ENCODE results near the gene RANBP3L.
"Not testable (repeated sequence)": the region's sequence is repeated elsewhere in the genome, so short reads cannot be mapped to it uniquely, and the experiment has no call there.

The RANBP3L gene, protein sequence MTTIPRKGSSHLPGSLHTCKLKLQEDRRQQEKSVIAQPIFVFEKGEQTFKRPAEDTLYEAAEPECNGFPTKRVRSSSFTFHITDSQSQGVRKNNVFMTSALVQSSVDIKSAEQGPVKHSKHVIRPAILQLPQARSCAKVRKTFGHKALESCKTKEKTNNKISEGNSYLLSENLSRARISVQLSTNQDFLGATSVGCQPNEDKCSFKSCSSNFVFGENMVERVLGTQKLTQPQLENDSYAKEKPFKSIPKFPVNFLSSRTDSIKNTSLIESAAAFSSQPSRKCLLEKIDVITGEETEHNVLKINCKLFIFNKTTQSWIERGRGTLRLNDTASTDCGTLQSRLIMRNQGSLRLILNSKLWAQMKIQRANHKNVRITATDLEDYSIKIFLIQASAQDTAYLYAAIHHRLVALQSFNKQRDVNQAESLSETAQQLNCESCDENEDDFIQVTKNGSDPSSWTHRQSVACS

GRCh38 chr5:36301858-36302603 lies at the start of gene RANBP3L:
RANBP3L (minus strand) TSS chr5:36301902; CDS start chr5:36301416, 486 bp downstream.
- DNase-seq (ENCODE audit: low read depth in 2 of 2): no peak

DNA sequence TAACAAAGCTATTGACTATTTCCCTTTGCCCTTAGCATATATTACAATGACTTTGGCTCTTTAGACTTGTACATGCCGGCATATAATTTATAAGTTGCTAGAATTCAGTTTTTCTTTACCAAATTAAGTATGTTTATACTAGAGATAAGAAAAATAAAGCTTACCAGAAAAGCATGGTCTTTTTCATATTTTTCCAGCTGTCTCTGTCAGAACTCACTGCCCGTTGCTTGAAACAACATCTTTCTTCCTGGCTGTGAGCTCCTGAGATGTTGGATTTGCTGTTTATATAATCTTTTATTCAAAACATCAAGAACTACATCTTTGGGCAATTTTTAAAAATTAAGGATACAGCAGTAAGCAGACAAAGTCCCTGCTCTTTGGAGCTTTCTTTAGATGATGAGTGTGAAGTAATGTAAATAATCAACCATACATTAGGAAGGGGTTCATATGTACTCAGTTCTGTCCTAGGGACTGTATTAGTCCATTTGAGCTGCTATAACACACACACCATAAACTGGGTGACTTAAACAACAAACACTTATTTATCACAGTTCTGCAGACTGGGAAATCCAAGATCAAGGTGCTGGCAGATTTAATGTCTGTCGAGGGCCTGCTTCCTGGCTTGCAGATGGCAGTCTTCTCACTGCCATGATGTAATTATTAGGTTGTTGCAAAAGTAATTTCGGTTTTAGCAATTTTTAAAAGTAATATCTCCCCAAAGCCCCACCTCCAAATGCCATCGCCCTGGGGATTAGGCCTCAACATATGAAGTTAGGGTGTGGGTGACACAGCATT lies 45.4 kb upstream of the RANBP3L start:
- DNase-seq (ENCODE audit: low read depth in 2 of 2): no peak

DNA sequence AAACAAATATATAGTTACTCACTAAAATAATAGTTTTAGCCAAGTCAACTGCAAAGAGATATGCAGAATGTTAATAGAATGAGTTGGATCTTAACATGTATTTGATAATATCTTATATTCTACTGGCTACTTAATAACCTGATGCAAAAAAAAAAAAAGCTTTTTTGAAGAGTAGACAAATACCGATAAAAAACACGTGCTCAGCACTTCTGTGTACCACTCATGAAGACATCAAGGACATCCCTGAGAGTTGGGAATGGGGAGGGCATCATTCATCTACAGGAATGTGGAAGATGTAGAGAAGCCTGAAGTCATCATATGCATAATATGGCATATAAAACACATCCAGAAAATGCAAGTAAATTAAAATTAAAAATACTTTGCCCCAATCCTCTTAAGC lies 43.2 kb upstream of the RANBP3L start:
- DNase-seq (ENCODE audit: low read depth in 2 of 2): no peak

DNA sequence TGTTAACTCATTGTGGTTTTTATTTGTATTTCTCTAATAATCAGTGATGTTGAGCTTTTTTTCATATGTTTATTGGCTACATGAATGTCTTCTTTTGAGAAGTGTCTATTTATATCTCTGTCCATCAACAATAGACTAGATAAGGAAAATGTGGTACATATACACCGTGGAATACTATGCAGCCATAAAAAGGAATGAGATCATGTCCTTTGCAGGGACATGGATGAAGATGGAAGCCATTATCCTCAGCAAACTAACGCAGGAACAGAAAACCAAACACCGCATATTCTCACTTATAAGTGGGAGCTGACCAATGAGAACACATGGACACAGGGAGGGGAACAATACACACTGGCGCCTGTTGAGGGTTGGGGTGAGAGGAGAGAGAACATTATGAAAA lies 40.0 kb upstream of the RANBP3L start:
- DNase-seq (ENCODE audit: low read depth in 2 of 2): not testable (repeated sequence)

- DNase-seq (ENCODE audit: low read depth in 2 of 2): no peak
Measured at GRCh38 chr5:36337597-36337996, 35.9 kb upstream of the RANBP3L start.

GRCh38 chr5:36334315-36334714 lies 32.6 kb upstream of the RANBP3L start:
- DNase-seq (ENCODE audit: low read depth in 2 of 2): no peak

- DNase-seq (ENCODE audit: low read depth in 2 of 2): not testable (repeated sequence)
Measured at GRCh38 chr5:36332720-36333119, 31.0 kb upstream of the RANBP3L start.

GRCh38 chr5:36325196-36325595 lies 23.5 kb upstream of the RANBP3L start:
- DNase-seq (ENCODE audit: low read depth in 2 of 2): no peak

DNA sequence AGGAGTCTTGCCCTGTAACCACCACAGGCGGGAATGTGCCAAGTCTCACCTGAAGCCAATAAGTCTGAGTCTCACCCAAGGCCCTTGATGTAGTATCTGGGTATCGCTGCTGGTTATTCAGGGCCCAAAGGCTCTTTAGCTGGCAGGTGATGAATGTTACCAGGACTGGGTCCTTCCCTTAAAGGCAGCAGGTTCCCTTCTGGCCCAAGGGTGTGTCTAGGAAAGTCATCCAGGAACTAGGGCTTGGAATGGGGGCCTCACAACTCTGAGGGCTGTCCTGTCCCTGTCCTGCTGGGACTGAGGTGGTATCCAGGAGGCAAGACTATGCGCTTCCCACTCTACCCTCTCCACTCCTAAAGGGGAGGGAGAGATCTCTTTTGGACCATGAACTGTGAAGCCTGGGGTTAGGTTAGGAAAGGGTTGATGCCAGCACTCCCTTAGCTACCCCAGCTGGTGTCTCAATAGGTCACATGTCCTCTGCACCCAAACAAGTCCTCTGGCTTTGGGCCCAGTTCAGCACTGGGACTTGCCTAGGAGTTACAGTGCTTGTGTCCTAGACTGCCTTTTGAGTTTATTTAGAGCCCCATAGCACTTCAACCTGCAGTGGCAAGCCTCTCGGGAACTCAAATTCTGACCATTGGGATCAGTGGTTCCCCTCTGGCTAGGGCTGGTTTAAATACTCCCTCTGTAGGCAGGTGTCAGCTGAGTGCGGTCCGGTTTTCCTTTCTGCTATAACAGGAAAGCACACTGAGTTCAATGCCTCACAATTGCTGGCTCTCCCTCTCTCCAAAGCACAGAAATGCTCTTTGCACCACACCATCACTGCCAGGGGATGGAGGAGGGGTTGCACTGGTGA lies 22.5 kb upstream of the RANBP3L start:
- no peak for DNase-seq (ENCODE audit: low read depth in 2 of 2)

DNA sequence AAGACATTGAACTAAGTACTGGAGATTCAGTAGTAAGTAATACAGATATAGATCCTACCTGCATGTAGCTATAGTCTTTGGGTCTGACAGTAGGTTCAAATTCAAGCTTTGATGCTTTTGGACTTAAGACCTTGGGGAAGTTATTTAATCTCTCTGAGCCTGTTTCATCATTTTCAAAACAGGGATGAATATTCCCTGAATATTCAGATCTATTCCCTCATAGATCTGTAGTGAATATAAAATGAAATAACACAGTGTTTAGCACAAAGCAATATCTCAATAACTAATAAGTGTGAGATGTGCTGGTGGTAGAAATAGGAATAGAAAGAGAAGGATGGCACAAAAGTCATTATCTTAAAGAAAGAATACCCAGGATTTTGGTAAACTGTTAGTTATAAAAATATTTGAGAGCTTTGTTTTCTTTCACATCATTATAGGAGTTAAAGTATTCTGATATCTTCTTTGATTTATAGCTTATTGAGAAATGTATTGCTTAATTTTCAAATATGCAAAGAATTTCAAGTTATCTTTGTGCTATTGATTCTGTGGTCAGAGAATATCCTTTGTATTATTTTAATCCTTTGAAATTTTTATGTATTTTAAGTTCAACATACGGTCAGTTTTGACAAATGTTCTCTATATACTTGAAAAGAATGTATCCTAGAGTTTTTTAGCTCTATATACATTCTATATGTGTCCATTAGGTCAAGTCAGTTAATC lies 11.4 kb upstream of the RANBP3L start:
- no peak for DNase-seq (ENCODE audit: low read depth in 2 of 2)

DNA sequence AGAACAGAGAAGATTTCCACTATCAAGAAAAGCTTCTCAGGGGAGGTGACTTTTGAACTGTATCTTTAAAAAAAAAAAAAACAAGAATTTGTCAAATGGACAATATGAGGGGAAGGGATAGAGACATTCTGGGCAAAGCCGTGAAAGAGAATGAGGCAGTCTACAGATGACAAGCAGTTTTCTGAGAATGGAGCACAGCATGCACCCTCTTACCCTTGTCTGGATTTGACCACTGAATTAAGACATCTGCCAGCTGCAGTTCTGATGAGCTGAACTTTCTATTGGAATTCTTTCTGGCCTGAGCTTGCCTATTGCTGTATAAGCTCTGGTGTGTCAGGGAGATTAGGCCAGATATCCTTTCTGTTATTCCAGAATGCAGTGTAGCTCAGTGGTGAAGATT lies 10.3 kb upstream of the RANBP3L start:
- no peak for DNase-seq (ENCODE audit: low read depth in 2 of 2)

GRCh38 chr5:36310138-36310537 lies 8.4 kb upstream of the RANBP3L start:
- DNase-seq (ENCODE audit: low read depth in 2 of 2): no peak

GRCh38 chr5:36305571-36306326 lies 4.0 kb upstream of the RANBP3L start:
- no peak for DNase-seq (ENCODE audit: low read depth in 2 of 2)

DNA sequence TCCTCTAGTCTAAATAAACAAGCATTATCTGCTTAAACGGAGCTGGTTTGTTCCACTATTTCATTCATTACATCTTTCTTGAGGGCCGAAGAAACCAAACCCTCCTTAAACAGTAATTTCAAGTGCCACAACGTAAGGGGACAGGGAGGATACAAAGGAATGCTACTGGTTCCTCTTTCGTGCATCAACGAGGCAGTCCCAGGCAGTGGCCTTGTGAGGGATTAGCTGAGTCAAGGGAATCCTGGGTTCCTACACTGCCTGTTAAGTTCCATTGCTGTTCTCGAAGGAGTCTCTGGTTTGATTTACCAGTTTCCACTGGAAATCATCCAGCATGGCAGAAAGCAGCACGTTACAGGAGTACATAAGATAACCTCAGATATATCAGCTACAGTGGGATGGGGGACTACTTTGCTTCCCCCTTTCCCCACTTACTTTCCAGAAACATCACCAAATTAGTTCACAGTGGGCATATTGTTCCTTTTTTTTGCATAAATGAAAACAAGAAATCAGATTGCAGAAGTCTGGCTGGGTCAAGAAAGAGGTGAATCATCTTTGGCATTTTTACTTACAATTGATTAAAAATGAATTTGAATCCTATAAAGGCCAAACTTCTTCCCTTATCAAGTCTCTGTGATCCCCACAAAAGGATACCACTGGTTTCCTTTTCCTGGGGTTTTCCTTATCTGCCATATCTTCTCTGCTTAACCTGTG lies 2.5 kb upstream of the RANBP3L start:
- DNase-seq (ENCODE audit: low read depth in 2 of 2): no peak

DNA sequence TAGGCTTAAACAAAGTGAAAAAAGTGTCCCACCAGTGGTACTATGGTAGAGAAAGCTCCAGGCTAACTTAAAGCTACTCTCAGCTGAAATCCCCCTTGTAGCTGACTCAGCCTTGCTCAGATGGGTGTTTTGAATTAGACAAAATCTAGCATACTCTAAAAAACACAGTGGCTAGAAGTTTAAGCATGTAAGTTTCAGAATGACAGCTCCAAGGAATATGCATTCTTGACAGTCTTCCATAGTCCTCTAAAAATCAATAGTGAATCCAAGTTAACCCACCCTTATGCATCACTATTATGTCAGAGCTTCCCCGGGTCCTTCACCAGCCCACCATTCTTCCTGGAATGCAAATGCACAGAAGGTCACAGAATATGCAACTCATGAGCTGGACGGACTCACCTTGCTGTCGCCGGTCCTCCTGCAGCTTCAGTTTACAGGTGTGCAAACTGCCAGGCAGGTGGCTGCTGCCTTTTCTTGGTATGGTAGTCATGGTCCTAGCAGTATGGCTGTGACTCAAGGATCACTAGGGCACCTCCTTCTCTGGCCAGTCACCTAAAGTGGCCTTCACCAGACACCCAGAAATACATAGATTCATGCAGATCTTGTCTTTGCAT lies 668 bp downstream of the RANBP3L start:
- no peak for DNase-seq (ENCODE audit: low read depth in 2 of 2)

GRCh38 chr5:36300191-36300926 lies 1.3 kb downstream of the RANBP3L start:
- no peak for DNase-seq (ENCODE audit: low read depth in 2 of 2)

DNA sequence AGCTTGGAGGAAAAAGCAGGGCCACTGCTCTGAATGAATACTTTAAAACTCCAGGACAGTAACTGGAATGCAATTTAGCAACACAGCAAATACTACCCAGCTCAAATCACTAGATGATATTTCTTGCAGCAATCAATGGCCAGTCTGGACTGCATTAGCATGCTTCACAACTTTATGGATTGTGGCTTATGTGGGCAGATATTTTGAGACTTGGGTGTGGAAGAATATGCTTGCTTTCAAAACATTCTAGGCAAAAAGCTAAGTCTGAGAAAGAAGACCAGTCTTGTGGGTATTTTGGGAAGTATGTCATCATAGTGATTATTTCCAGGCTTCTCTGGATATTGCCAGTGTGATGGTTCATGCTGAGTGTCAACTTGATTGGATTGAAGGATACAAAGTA lies 3.1 kb downstream of the RANBP3L start:
- no peak for DNase-seq (ENCODE audit: low read depth in 2 of 2)

DNA sequence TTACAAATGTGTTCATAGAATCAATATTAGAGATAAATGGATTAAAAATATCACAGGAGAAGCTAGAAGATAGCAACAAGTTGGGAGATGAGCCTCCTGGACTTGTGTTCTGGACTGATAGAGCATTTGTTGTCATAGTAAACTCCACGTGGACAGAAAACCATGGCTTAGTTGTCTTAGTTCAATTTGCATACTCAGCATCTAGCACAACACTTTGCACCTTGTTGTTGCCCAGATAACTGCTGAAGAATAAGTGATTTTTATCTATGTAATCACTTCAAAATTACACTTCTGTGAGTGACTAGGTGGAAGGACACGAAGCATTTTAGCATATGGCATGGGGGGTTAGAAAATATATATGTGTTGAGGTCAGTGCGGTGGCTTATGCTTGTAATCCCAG lies 4.0 kb downstream of the RANBP3L start:
- DNase-seq (ENCODE audit: low read depth in 2 of 2): no peak

All from stimulated activated CD4-positive, alpha-beta T cell treated with anti-CD3 and anti-CD28 coated beads, Interleukin-12 subunit alpha, Interleukin-12 subunit beta, amount 100 ng/mL, for 24 hours (primary cell).